ELF-1 (cell line): ENCODE data around the gene ITGA7.

Source experiments
- DNase-seq: peaks from one replicate; pipeline ENCODE4 v3.0.0-alpha.2; 2016; ENCODE audit warnings: low read depth, low spot score

Gene ITGA7

DNA sequence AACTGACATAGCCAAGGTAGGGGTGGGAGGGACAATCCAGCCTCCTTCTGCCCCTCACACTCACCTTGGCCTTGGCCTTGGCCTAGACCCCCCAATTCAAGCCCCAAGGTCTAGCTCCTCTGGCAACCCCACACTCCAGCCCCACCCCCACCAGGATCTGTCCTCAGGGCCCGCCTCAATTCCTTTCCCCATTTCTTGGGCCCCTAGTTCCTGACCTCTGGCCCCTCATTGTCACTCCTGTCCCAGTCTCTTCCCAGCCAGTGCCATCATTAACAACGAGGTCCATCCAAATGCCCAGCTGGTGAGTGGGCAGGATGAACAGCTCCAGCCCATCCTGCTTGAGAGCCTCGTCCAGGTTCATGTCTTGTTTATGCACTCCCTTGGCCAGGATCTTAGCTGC is 28.4 kb upstream of the ITGA7 start:
- no peak for DNase-seq

GRCh38 chr12:55734595-55734994 is 26.9 kb upstream of the ITGA7 start:
- no peak for DNase-seq

- DNase-seq = no peak
Measured at GRCh38 chr12:55733858-55734257, 26.2 kb upstream of the ITGA7 start.

- DNase-seq = no peak
Measured at GRCh38 chr12:55733021-55733555, 25.4 kb upstream of the ITGA7 start.

GRCh38 chr12:55732288-55732687 is 24.6 kb upstream of the ITGA7 start:
- no peak for DNase-seq

GRCh38 chr12:55729819-55730818 is 22.4 kb upstream of the ITGA7 start:
- DNase-seq = peak; percentile 39

DNA sequence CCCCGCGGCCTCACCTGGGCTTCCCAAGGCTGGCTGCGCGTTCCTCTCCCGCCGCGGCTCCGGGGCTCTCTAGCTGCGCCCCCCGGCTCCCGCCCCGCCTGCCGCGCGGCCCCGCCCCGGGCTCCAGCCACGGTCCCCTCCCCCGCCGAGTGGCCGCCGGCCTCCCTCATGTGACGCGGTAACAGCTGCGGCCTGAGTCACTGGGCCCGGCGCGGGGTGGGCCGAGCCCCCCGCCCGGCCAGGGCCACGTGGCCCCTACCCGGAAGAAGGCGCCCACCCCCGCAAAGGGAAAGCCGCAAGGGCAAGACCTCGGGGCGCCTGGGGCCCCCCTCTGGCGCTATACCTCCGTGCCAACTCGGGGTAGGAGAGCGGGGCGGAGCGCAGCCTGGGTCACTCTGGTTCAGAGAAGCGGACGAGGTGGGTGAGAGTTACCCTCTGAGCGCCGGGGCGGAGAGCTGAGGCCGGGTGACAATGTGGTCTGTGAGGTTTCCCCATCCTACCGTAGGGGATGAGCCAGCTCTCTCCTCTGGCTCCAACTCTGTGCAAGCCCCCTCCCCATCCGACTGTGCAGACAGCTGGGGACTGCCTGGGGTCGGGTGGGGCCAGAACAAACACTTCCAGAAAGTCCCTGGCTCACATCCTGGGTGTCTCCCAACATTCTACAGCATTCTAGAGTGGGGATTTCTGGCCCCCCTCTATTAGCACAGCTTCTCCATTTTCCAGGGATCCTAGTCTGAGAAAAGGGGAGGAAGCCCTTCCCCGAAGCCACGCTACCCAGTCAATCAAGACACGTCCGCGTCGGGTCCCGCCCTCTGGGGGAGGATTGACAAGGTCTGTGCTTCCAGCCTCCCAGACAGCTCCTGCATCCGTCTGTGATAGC is 21.5 kb upstream of the ITGA7 start, which contains the start of gene CD63:
Gene CD63 (minus strand): TSS at position 71 of the 880 bp plus-strand sequence. CDS start 668 bp downstream, outside the sequence.
- DNase-seq = peak; percentile 92

GRCh38 chr12:55728186-55728938 is 20.7 kb upstream of the ITGA7 start:
- peak; percentile 46 for DNase-seq

DNA sequence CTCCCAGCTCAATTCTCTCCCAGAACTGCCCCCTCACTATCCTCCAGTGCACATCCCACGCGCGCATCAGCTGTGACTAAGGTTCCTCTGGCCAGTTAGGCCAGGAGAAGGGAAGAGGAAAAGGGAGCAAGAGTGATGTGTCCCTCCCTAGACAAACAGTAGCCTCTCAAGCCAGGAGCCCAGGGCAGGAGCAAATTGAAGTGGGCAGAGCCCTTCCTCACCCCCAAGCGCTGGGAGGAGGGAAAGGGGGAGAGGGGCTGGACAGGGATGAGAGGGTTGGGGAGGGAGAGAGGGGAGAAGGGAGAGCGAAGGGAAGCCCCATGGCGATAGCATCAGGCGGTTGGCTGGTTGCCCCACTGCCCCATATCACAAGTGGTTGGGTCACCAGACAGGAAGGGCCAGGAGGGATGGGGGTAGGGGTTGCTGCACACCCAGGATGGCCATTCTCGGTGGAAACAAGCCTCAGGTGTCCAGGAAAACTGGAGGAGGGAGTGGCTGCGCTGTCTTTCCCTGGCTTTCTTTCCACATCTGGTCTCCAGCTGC is 20.0 kb upstream of the ITGA7 start:
- no peak for DNase-seq

DNA sequence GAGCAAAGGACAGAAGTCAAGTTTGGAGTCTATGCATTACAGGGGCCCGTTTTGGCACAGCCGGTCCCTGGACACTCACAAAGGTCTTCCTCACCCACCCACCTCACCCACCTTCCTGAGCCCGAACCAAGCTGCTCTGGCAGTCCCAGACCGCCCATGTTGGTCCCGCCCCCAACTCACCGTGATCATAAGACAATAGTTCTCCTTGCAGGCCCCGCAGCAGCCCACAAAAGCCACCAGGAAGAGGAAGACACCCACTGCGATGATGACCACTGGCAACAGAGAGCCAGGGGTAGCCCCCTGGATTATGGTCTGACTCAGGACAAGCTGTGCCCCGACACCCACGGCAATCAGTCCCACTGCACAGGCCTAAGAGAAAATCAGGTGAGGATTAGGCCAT is 19.3 kb upstream of the ITGA7 start:
- no peak for DNase-seq

DNA sequence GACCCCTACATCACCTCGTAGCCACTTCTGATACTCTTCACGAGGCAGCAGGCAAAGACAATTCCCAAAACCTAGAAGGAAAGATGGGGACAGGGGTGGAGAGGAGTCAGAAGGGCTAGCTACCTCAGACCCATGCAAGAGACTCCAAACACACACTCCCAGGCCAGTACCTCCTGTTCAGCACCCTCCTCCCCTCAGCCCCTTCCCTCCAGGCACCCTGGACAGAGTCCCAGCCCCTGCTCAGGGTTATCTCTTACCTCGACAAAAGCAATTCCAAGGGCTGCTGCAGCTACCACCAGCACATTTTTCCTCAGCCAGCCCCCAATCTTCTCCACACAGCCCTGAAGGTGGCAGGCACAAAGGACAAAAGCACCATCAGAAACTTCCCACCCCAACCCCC is 17.9 kb upstream of the ITGA7 start:
- DNase-seq = no peak

DNA sequence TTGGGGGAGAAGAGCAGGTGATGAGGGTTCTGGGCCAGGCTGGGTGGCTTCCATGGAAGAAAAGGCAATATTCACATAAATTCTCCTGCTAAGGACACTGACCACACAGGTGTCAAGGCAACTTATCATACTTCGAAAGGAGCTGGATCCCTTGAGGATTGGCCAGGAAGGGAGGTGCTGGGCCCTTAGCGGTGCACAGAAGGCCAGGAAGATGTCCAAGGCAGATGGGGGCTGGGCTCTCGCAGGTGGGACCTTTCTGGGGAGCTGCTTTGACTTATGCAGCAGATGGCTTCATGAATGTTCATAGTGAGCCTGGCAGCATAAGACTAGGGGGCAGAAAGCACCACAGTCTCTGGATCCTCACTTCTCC is 17.2 kb upstream of the ITGA7 start:
- no peak for DNase-seq

DNA sequence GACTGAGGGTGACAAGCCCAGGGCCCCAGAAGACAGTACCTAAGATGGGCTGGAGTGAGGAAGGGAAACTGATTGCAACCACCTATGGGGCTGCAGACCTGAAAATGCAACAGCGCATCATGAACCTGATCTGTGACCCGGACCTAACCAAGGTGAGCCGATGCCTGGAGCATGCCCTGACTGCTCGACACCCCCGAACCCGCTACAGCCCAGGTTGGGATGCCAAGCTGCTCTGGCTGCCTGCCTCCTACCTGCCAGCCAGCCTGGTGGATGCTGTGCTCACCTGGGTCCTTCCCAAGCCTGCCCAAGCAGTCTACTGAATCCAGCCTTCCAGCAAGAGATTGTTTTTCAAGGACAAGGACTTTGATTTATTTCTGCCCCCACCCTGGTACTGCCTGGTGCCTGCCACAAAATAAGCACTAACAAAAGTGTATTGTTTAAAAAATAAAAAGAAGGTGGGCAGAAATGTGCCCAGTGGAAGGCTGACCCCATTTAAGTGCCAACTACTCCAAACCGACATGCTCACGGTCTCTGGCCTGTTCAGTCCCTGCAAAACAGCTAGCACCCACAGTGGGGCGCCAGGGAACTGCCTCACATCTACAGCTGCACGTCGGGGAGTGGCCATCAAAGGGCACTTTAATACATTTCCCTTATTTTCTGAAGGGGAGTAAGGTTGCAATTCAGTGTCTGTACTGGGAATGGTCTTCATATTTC is 16.7 kb upstream of the ITGA7 start:
- peak; percentile 63 for DNase-seq

DNA sequence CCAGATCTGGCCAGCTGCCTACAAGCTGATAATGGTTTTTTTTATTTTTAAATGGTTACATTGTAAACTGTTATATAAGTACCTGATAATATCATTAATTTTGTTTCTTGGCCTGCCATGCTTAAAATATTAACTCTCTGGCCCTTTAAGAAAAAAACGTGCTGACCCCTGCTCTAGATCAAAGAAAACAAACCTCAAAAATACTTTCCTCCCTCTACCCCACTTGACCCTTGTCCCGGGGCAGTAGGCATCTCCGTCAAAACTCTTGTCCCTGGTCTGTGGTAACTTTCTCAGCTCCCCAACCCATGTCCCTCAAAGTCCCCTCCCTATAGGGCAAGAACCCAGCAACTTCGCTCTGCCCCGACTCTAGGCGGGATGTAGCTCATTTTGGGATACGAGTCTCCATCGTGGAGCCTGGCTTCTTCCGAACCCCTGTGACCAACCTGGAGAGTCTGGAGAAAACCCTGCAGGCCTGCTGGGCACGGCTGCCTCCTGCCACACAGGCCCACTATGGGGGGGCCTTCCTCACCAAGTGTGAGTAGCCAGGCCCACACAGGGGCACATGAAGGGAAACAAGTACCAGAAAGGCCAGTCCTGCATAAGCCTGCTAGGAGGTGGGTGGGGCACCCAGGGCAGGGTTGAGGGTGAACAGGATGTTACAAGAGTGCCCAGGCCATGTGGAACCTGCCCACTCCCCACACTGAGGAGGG is 16.0 kb upstream of the ITGA7 start:
- DNase-seq = no peak

DNA sequence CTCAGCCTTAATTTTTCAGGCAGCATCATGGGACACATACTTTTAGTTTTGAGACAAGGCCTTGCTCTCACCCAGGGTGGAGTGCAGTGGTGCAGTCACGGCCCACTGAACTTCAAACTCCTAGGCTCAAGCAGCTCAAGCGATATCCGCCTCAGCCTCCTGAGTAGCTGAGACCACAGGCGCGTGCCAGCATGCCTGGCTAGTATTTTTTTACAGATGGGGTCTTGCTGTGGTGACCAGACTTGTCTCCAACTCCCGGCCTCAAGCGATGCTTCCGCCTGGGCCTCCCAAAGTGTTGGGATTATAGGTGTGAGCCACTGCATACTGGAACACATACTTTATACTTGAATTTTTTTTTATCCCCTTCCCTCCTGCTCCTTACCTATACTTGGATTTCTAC is 15.2 kb upstream of the ITGA7 start:
- no peak for DNase-seq

- DNase-seq = no peak
Measured at GRCh38 chr12:55721601-55722213, 14.0 kb upstream of the ITGA7 start.

GRCh38 chr12:55720894-55721444 is 13.3 kb upstream of the ITGA7 start:
- peak; percentile 78 for DNase-seq

- DNase-seq = no peak
Measured at GRCh38 chr12:55720071-55720564, 12.4 kb upstream of the ITGA7 start, which contains the start of gene RDH5. Gene RDH5, plus strand, starts transcription at chr12:55720393. Its CDS starts 792 bp downstream, at chr12:55721185.

- DNase-seq = no peak
Measured at GRCh38 chr12:55719371-55719770, 11.7 kb upstream of the ITGA7 start.
